Activated T-cell treated with anti-CD3 and anti-CD28 coated beads for 4 hours (primary cell): ENCODE data around the gene TPRG1.

Experiments
- DNase-seq: peaks from one replicate; pipeline ENCODE4 v3.0.0-alpha.2; 2020

TPRG1 gene

GRCh38 chr3:189166321-189166720, 5.5 kb upstream of the TPRG1 start:
- no peak for DNase-seq

GRCh38 chr3:189167027-189167766, 4.6 kb upstream of the TPRG1 start:
- DNase-seq = no peak

- DNase-seq = no peak
Measured at GRCh38 chr3:189168711-189169110, 3.1 kb upstream of the TPRG1 start.

GRCh38 chr3:189169728-189170127, 2.0 kb upstream of the TPRG1 start:
- DNase-seq = no peak

GRCh38 chr3:189170559-189170958, 1.2 kb upstream of the TPRG1 start:
- no peak for DNase-seq

GRCh38 chr3:189172668-189173419, 1.1 kb downstream of the TPRG1 start:
- no peak for DNase-seq

GRCh38 chr3:189184566-189184965, 12.8 kb downstream of the TPRG1 start:
- no peak for DNase-seq

GRCh38 chr3:189186101-189186500, 14.3 kb downstream of the TPRG1 start:
- no peak for DNase-seq

- DNase-seq = no peak
Measured at GRCh38 chr3:189188466-189188865, 16.7 kb downstream of the TPRG1 start.

- DNase-seq = no peak
Measured at GRCh38 chr3:189192725-189193124, 21.0 kb downstream of the TPRG1 start.

GRCh38 chr3:189195302-189195701, 23.5 kb downstream of the TPRG1 start:
- DNase-seq = no peak

GRCh38 chr3:189202106-189202505, 30.3 kb downstream of the TPRG1 start:
- DNase-seq = no peak

GRCh38 chr3:189202583-189202982, 30.8 kb downstream of the TPRG1 start:
- DNase-seq = no peak

- DNase-seq = no peak
Measured at GRCh38 chr3:189204167-189204866, 32.5 kb downstream of the TPRG1 start.

- DNase-seq = no peak
Measured at GRCh38 chr3:189204937-189205336, 33.2 kb downstream of the TPRG1 start.

- no peak for DNase-seq
Measured at GRCh38 chr3:189210251-189210770, 38.5 kb downstream of the TPRG1 start.

- DNase-seq = no peak
Measured at GRCh38 chr3:189212681-189213080, 40.9 kb downstream of the TPRG1 start.

- DNase-seq = no peak
Measured at GRCh38 chr3:189214651-189215050, 42.9 kb downstream of the TPRG1 start.

- DNase-seq = no peak
Measured at GRCh38 chr3:189222927-189223636, 51.3 kb downstream of the TPRG1 start.

GRCh38 chr3:189225431-189225830, 53.7 kb downstream of the TPRG1 start:
- no peak for DNase-seq

GRCh38 chr3:189227249-189227648, 55.5 kb downstream of the TPRG1 start:
- DNase-seq = no peak

- no peak for DNase-seq
Measured at GRCh38 chr3:189229196-189229828, 57.5 kb downstream of the TPRG1 start.
